D721Med (cell line): ENCODE measurements around the gene SRSF3.
"Not testable (repeated sequence)": the region's sequence is repeated elsewhere in the genome, so short reads cannot be mapped to it uniquely, and the experiment has no call there.

ENCODE experiments used
- DNase-seq: peaks from one replicate; pipeline ENCODE4 v3.0.0; 2011; ENCODE audit warnings: low spot score; ENCODE audit not compliant: insufficient read length
- FAIRE-seq: peaks from 2 replicates; lab custom pipeline; 2011; peaks lifted over from hg19 to GRCh38; lab: Jason Lieb, UNC
- TF ChIP-seq, protein P1 (sequence below): IDR thresholded peaks from 2 replicates; pipeline ENCODE4 v1.5.1; 2012; ENCODE audit warnings: mild to moderate bottlenecking, control low read depth; ENCODE audit not compliant: insufficient read depth; ENCODE audit errors: missing control alignments

SRSF3 gene

DNA sequence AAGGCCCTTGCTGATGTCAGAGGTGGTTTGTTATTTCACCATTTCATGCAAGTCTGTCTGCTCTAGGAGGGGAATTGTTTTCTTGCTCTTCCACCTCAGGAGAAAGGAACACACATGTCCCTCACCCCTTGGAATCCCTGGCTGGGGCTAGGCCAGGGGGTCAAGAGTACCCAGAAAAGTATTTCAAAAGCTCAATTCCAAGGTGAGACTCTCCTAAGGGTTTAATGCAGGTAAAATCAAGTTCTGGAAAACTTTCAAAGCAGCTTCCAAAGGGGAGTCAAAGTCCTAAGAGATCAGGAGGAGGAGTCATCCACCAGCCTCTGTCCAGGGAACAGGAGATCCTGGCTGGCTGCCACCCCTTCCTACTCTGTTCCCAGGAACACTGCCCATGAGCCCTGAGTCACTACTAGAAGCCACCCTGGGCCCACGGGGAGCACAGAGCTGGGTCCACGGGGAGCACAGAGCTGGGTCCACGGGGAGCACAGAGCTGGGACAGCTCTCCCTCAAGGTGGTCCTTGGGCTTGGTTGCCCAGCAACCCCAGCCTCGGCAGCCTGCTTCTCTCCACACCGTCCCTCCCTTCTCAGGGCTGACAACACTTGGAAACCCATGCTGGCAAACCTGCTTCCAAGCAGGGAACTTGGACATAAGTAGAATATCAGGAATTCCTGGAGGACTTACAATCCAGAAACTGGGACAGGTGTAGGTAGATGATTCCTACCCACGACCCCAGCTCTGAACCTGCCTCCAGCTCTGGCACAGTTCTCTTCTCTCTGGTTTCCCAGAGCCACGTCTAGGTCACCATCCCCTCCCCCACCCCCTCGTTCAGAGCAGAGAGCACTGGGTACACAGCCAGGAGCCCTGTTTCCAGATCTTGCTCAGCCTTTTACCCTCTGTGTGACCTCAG lies 49.0 kb downstream of the SRSF3 start:
- DNase-seq (no peak), FAIRE-seq (no peak)
- TF ChIP-seq, protein P1, sequence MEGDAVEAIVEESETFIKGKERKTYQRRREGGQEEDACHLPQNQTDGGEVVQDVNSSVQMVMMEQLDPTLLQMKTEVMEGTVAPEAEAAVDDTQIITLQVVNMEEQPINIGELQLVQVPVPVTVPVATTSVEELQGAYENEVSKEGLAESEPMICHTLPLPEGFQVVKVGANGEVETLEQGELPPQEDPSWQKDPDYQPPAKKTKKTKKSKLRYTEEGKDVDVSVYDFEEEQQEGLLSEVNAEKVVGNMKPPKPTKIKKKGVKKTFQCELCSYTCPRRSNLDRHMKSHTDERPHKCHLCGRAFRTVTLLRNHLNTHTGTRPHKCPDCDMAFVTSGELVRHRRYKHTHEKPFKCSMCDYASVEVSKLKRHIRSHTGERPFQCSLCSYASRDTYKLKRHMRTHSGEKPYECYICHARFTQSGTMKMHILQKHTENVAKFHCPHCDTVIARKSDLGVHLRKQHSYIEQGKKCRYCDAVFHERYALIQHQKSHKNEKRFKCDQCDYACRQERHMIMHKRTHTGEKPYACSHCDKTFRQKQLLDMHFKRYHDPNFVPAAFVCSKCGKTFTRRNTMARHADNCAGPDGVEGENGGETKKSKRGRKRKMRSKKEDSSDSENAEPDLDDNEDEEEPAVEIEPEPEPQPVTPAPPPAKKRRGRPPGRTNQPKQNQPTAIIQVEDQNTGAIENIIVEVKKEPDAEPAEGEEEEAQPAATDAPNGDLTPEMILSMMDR: no peak

DNA sequence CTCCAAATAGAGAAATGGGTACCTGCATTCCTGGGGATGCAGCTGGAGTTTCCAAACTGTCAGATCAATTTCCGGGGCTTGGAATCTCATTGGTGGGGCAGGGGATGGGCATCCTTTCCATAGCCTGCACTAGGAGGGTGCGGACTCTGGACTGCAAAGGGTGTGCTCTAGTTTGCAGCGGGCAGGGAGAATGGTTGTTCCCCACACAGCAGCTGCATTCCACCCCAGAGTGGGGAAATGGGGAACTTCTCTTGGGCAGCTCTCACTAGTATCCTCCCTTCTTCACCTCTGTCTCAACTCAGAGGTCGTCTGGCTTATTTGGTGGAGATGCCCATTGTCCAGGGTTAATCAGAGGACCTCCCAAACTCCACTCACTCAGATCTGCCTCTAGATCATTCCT lies 49.8 kb downstream of the SRSF3 start:
- no peak for FAIRE-seq
- no peak for DNase-seq
- TF ChIP-seq, protein P1: no peak

DNA sequence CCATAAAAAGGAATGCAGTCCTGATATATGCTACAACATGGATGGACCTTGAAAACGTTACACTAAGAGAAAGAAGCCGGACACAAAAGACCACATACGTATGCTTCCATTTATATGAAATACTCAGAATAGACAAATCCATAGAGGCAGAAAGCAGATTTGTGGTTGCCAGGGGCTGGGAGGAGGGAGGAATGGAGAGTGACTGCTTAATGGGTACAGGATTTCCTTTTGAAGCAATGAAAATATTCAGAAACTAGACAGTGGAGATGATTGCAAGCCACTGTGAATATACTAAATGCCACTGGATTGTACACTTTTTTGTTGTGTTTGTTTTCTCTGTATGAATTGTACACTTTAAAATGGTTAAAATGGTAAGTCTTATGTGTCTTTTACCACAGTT lies 54.9 kb downstream of the SRSF3 start:
- TF ChIP-seq, protein P1: no peak
- FAIRE-seq (no peak), DNase-seq (no peak)

DNA sequence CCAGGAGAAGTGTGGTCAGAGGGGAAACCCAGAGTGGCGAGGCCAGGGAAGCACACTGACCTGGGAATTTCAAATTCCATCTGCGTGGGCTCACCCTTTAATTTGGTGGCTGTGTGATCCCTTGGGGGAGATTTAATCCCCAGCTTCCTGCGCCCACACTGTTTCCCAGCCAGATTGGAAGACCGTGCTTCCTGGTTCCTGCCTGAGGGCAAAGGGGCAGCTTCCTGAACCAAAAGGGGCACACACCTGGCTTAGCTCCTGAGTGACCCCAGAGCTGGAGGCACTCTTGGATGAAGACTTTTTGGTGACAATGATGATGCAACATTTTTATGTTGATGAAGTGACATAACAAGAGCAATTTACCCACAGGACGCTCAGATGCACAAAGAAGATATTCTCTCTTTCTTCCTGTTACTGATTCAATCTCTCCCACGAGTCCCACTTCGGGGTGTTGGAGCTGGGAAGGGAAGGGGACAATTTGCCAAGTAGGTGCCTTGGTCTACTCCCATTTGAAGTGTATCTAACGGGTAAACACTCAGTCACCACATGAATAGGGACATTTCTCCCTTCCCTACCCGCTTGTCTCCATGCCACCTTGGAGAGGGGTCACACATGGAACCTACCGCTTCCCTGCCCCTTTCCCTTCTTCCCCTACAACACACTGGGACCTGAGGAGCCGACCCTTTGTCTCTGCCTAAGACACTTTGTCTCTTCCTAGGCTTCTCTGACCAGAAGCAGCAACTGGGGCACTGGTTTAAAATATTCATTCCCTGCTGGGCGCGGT lies 55.7 kb downstream of the SRSF3 start:
- DNase-seq (no peak), FAIRE-seq (no peak)
- TF ChIP-seq, protein P1: no peak

DNA sequence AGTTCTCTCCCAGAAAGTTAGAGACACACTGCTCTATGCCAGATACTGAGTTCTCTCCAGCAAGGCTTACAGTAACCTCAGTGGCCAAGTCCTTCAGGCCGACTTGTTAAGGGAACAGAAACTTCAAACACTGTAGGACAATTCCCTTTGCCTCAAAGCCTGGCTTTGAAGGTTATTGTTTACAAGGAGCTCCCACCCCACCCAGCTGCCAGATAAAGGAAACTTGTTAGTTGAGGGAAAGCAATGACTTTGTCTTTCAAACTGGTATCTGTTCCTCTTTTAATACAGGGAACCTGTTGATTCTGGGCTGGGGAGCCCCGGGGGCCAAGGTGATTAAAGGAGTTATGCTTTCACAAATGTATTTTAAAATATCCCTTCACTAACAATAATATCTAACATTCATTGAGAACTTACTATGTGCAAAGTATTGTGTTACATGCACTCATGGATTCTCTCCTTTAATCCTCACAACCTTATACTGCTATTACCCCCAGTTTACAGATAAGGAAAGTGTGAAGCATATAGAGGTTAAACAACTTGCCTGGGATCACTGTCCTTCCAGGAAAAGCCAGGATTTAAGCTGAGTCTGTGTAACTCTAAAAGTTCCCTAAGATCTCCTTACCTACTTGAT lies 56.8 kb downstream of the SRSF3 start:
- no peak for FAIRE-seq
- no peak for DNase-seq
- TF ChIP-seq, protein P1: no peak

DNA sequence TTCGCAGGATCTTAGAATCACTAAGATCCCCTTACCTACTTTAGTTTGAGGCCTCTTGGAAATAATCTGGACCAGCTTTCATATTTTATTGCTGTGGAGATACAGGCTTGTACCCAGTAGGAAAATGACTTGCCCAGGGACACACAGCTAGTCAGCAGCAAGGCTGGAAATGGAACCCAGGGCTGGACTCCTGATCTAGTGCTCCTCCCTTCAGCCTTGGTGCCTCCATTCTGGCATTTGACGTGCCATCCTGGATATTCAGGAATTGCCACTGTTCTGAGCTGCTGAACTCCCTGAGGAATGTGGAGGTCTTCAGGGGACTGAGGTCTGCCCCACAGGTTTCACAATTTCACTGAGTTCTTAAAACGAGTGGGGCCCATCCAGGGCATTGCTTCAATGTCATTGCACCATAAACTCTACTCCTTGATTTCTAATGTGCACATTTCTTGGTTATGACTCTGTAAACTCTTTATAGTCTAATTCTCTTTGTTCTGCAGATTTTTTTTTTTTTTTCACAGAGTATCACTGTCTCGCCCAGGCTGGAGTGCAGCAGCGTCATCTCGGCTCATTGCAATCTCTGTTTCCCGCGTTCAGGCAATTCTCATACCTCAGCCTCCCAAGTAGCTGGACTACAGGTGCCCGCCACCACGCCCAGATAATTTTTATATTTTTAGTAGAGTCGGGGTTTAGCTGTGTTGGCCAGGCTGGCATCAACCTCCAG lies 57.7 kb downstream of the SRSF3 start:
- no peak for DNase-seq
- TF ChIP-seq, protein P1: no peak

DNA sequence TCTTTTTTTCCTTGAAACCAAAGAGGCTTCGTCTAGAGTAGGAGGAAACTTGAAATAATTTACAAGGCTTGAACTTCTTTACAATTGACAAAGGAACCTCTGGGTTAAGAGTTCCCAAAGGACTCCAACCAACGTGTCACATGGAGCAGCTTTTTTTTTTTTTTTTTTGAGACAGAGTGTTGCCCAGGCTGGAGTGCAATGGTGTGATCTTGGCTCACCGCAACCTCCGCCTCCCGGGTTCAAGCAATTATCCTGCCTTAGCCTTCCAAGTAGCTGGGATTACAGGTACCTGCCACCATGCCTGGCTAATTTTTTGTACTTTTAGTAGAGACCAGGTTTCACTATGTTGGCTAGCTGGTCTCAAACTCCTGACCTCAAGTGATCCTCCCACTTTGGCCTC lies 60.3 kb downstream of the SRSF3 start:
- not testable (repeated sequence) for FAIRE-seq, DNase-seq

More for the DNA sequence above, 57.7 kb downstream of the SRSF3 start:
- no peak for FAIRE-seq
